Heart left ventricle (tissue), 13 donors: ENCODE data around the gene CHRNA5.

Experiments used
- CTCF ChIP-seq, 12 donors: fragments of 200-600 bp; sonication (generic) in 4 of 12; IDR thresholded peaks; one replicate each; pipeline versions ENCODE4 v1.5.0 to v1.8.0; 2018 to 2022; ENCODE audit warnings: antibody characterized with exemption in 12 of 12, mild to moderate bottlenecking in 5 of 12
- POLR2A ChIP-seq, 2 donors: fragments of 450-650 bp; IDR thresholded peaks; one replicate each; pipeline ENCODE4 v1.6.1; 2017; ENCODE audit warnings: antibody characterized with exemption in 2 of 2, mild to moderate bottlenecking in 2 of 2, moderate library complexity in 2 of 2
- donor health status: ischemic (EF 13 %, LVEDD 7.1; RV severe dilation, severe dysfunction).
- donor health status: DM: no; HTN: yes; CAD: no.
- donor health status: DM: no; HTN: no; CAD: no.
- donor health status: ischemic (EF 25% LVEDD 6.9; RV normal size, moderate dysfunction).
- donor health status: ischemic (EF 25% LVEDD 5.7; RV mildly dilated, moderate dysfunction).
- donor health status: ischemic (EF 35%, LVEDD 5.7; RV mildly dilated, moderate dysfunction).
- donor health status: nonischemic (EF 11% LVEDD 7.7; RV severe dilation, severe dysfunction).
- donor health status: DM: yes; HTN: yes; CAD: no.
- donor health status: PGD.
- donor health status: ischemic (EF 29% LVEDD 5.4; RV normal size, mild dysfunction).
- donor health status: nonischemic (EF 23%, LVEDD 6.1; RV moderate dilation, normal function).

- TF ChIP-seq POLR2A (IDR thresholded peaks at IDR 0.05) (no peak), CTCF (IDR thresholded peaks at IDR 0.05) (no peak)
Observed at GRCh38 chr15:78633348-78633747, 68.0 kb downstream of the CHRNA5 start.
